Stimulated activated CD8-positive, alpha-beta memory T cell treated with anti-CD3 and anti-CD28 coated beads, Interleukin-7, amount 100 ng/mL, for 48 hours (primary cell): ENCODE results near the gene CPED1.
"Not testable (repeated sequence)": the region's sequence is repeated elsewhere in the genome, so short reads cannot be mapped to it uniquely, and the experiment has no call there.

Source experiments
- DNase-seq, 2 donors: peaks; one replicate each; pipeline ENCODE4 v3.0.0-alpha.2; 2020; ENCODE audit warnings: low read depth in 1 of 2; ENCODE audit errors: extremely low read depth in 1 of 2

The CPED1 gene

GRCh38 chr7:121303422-121304101, 315.1 kb downstream of the CPED1 start:
- DNase-seq, result no peak

GRCh38 chr7:121304102-121304658, 315.7 kb downstream of the CPED1 start:
- no peak for DNase-seq

GRCh38 chr7:121305109-121305508, 316.6 kb downstream of the CPED1 start:
- DNase-seq, result no peak

GRCh38 chr7:121306565-121306964, 318.1 kb downstream of the CPED1 start:
- DNase-seq, result no peak

- DNase-seq, result no peak
Measured at GRCh38 chr7:121307021-121307574, 318.6 kb downstream of the CPED1 start.

GRCh38 chr7:121313220-121313792, 324.8 kb downstream of the CPED1 start:
- no peak for DNase-seq

GRCh38 chr7:121313793-121314676, 325.5 kb downstream of the CPED1 start:
- no peak for DNase-seq

- not testable (repeated sequence) for DNase-seq
Measured at GRCh38 chr7:121315170-121315569, 326.7 kb downstream of the CPED1 start.

GRCh38 chr7:121322460-121322859, 333.9 kb downstream of the CPED1 start:
- no peak for DNase-seq

GRCh38 chr7:121323515-121324302, 335.2 kb downstream of the CPED1 start:
- DNase-seq, result no peak

GRCh38 chr7:121327671-121328070, 339.2 kb downstream of the CPED1 start:
- DNase-seq, result no peak

- no peak for DNase-seq
Measured at GRCh38 chr7:121328508-121329190, 340.1 kb downstream of the CPED1 start, which contains the start of gene WNT16. Gene WNT16 (plus strand): TSS chr7:121329000. CDS start chr7:121329293, 293 bp downstream.

GRCh38 chr7:121329191-121330052, 340.9 kb downstream of the CPED1 start:
- DNase-seq, result no peak

GRCh38 chr7:121330053-121330833, 341.7 kb downstream of the CPED1 start:
- no peak for DNase-seq

- DNase-seq, result no peak
Measured at GRCh38 chr7:121331048-121331447, 342.5 kb downstream of the CPED1 start.

- no peak for DNase-seq
Measured at GRCh38 chr7:121331574-121331973, 343.1 kb downstream of the CPED1 start.

- DNase-seq, result no peak
Measured at GRCh38 chr7:121334376-121334775, 345.9 kb downstream of the CPED1 start.
